ENCODE data around the gene SCN2B.

SCN2B gene

DNA sequence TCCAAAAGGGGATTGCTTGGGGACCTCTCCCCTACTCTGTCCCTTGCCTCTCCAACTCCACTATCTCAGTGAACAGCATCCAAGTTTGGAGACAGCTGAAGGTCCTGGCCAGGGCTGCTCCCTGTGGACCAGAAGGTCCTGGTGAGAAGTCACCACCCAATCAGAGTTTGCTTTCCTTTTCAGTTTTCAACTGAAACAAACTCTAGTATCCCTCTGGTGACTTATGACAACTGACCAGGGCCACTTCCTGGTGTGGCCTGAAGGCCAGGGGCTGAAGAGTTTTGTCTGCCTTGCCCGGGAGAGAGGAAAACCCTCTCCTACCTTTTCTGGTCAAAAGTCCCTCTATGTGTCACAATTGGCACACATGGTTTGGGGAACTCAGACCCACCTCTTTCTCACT, 43.3 kb upstream of the SCN2B start:
- DNase-seq (ENCODE audit: low read depth) = no peak
- H3K4me3 ChIP-seq (ENCODE audit: low read length) = no peak overlapping the region
- TF ChIP-seq, protein P1, sequence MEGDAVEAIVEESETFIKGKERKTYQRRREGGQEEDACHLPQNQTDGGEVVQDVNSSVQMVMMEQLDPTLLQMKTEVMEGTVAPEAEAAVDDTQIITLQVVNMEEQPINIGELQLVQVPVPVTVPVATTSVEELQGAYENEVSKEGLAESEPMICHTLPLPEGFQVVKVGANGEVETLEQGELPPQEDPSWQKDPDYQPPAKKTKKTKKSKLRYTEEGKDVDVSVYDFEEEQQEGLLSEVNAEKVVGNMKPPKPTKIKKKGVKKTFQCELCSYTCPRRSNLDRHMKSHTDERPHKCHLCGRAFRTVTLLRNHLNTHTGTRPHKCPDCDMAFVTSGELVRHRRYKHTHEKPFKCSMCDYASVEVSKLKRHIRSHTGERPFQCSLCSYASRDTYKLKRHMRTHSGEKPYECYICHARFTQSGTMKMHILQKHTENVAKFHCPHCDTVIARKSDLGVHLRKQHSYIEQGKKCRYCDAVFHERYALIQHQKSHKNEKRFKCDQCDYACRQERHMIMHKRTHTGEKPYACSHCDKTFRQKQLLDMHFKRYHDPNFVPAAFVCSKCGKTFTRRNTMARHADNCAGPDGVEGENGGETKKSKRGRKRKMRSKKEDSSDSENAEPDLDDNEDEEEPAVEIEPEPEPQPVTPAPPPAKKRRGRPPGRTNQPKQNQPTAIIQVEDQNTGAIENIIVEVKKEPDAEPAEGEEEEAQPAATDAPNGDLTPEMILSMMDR (conservative IDR thresholded peaks at IDR 0.05; ENCODE audit: low read depth, low read length) = no peak

GRCh38 chr11:118219244-118219643, 42.8 kb upstream of the SCN2B start:
- TF ChIP-seq, protein P1 (conservative IDR thresholded peaks at IDR 0.05; ENCODE audit: low read depth, low read length) = no peak
- DNase-seq (ENCODE audit: low read depth) = no peak
- H3K4me3 ChIP-seq (ENCODE audit: low read length) = no peak overlapping the region

- no peak for DNase-seq (ENCODE audit: low read depth)
- H3K4me3 ChIP-seq (ENCODE audit: low read length) = no peak overlapping the region
- TF ChIP-seq, protein P1 (conservative IDR thresholded peaks at IDR 0.05; ENCODE audit: low read depth, low read length) = no peak
Measured at GRCh38 chr11:118217575-118217974, 41.1 kb upstream of the SCN2B start.

GRCh38 chr11:118216621-118217481, 40.4 kb upstream of the SCN2B start:
- TF ChIP-seq, protein P1 (conservative IDR thresholded peaks at IDR 0.05; ENCODE audit: low read depth, low read length) = no peak
- H3K4me3 ChIP-seq (ENCODE audit: low read length) = no peak overlapping the region
- DNase-seq (ENCODE audit: low read depth) = no peak

- H3K4me3 ChIP-seq (ENCODE audit: low read length) = no peak overlapping the region
- TF ChIP-seq, protein P1 (conservative IDR thresholded peaks at IDR 0.05; ENCODE audit: low read depth, low read length) = no peak
- no peak for DNase-seq (ENCODE audit: low read depth)
Measured at GRCh38 chr11:118215765-118216164, 39.3 kb upstream of the SCN2B start.

DNA sequence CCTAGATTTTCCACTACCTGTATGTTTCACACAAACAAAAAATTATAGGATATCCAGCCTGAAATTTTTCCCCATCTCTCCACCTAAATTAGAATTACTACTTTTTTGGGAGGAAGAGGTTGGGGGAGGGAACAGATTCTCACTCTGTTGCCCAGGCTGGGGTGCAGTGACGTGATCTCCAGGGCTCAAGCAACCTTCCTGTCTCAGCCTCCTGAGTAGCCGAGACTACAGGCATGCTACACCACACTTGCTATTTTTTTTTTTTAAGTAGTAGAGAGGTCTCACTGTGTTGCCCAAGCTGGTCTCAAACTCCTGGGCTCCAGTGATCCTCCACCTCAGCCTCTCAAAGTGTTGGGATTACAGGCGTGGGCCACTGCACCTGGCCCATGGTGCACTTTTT, 38.8 kb upstream of the SCN2B start:
- TF ChIP-seq, protein P1 (conservative IDR thresholded peaks at IDR 0.05; ENCODE audit: low read depth, low read length) = no peak
- DNase-seq (ENCODE audit: low read depth) = no peak
- H3K4me3 ChIP-seq (ENCODE audit: low read length) = no peak overlapping the region

Data from retinal pigment epithelial cell (primary cell).